NCI-H2227 treated with DMSO at 0.1 percent for 48 hours (cell line): ENCODE results near the gene RSPH1.

Experiments
- DNase-seq: peaks from one replicate; lab custom pipeline; 2025; lab: John Stamatoyannopoulos, UW

The RSPH1 gene

DNA sequence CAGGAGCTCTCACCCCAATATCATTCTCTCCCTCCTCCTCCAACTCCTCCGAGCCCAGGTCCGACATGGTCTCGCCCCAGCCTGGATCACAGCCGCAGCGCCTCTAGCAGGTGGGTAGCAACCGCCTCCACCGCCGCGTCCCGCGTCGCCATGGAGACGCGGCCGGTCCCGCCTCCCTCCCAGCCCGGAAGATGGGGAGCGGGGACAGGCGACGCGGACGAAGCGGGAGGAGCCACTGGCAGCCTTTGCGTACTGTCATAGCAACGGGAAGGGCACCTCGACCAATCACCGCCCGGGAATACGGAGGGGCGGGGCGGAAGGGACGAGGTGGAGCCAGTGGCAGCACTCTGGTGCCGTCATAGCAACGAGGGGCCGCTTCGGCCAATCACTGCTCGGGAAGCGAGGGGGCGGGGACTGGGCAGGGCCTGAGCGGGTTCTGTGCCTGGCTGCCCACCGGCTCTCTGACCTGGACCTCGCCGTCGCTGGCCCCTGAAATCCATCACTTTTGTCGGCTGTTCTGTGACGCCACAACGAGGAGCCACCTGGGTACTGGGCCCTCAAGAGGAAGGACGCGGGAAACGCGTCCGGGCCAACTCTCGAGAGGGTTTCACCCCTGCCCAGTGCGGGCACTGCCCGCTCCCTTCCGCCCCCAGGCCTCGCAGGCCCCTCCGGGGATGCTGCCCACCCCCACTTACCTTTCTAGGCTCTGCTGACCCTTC, at the start of gene RSPH1:
RSPH1 (minus strand) TSS at position 105 of the 719 bp plus-strand sequence; CDS start at position 67, 38 bp downstream.
- DNase-seq: peak; percentile 99

DNA sequence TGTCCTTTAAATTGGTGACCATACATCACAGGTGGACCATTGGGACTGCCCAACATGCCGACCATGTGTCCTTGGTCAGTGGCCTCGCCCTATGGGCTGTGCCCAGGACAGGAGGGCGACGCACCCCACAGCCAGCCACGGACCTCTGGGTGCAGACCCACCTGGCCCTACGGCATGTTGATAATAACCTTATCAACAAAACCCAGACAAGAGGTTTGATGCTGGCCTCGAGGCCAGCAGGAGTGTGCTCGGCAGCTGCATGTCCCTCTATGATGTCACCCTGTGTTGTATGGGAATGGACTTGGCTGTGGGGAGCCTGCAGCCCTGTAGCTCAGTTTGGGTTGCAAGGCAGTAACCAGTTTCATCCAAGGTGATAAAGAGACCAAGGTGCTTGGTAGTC, 49.7 kb upstream of the RSPH1 start:
- DNase-seq: no peak

DNA sequence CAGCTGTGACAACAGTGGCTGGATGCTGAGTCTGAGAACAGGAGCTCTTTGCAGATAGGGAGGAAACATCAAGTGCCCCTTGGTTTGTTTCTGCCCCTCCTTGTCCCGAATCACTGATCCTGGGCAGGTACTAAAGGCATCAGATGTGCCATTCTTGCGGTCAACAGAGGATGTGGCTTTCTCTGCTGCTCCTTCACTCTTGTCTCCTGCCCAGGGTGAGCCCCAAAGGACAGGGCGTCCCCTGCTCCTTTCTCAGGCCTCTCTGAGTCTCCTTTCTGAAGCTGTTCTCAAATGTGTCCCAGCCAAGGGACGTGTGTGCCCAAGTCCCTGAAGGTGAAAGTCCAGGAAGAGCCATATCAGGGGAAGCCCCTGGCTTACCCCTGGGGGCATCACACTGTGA, 49.3 kb upstream of the RSPH1 start:
- no peak for DNase-seq

DNA sequence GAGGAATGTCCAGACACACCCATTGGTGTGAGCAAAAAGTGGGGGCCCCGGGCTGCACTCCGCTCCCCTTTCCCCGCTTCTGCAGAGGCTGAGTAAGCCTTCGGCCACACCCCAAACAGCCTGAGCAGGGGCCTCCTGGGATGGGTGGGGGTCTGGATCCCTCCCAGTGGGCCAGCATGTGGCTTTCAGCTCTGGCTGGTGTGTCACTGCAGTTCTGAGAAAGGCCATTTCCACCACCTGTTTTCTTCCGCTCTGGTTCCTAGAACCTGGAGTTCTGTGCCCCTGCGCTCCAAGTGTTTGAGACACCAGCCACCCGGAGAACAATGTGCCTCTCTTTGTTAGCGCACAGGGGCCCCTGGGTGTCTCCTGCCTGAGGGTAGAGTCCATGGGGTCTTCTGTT, 48.5 kb upstream of the RSPH1 start:
- DNase-seq: no peak

DNA sequence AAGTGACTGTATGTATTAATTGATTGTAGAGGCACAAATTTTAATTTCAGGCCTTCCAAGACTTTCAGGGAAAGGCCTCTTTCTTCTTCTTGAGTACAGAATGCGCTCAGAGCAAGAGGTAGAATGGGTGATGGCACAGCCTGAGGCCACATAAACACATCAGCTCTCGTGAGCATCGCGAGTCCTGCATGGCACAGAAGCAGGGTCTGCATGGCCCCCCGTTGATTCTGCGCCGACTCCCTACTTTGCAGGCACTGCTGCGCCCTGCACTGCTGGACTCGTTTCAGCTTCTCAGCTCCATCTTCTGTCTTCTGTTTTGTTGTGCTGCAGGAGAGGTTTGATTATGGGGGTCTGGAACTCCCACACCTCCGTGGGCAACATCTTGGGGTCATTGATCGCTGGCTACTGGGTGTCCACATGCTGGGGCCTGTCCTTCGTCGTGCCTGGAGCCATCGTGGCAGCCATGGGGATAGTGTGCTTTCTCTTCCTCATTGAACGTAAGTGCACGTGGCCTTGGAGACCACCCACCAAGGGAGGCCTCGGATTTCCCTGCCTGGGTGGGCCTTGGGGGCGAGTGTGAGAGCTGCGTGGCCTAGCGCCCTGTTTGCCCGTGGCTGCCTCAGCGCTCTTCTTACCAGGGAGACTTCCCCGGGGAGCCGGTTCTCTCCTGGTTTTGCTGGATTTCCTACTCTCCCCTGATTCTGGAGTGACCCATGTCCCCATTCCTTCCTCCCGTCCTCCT, 47.3 kb upstream of the RSPH1 start:
- no peak for DNase-seq

DNA sequence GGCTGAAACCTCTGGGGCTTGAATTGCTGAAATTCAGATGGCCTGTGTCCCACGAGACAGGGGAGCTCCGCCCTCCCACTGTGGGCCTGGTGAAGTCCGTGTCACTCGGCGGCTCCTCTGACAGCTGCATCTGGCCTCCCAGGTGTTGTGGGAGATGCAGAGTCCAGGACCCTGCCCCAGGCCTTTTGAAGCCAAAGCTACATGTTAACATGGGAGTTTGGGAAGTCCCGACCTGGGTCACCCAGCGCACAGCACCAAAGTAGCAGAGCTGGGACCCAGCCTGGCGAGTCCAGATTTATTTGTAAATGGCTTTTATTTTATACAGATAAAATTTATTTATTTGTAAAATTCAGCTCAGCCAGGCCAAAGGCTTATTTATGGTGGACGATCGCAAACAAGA, 46.6 kb upstream of the RSPH1 start:
- DNase-seq: no peak

DNA sequence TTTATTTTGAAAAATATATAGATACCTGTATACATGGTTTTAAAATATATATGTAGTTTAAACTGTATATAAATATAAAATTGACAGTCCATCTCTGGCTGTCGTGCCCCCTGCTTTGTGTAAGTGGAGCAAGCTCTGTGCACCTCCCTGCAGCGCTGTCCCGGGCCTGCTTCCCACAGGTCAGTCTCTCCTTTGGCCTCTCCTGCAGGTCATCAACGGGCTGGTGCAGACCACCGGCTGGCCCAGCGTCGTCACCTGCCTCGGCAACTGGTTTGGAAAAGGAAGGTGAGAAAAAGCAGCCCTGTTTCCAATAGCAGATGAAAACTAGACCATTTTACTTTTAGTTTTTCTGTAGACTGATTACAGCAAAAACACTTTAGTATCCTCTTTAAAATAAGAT, 46.2 kb upstream of the RSPH1 start:
- no peak for DNase-seq

DNA sequence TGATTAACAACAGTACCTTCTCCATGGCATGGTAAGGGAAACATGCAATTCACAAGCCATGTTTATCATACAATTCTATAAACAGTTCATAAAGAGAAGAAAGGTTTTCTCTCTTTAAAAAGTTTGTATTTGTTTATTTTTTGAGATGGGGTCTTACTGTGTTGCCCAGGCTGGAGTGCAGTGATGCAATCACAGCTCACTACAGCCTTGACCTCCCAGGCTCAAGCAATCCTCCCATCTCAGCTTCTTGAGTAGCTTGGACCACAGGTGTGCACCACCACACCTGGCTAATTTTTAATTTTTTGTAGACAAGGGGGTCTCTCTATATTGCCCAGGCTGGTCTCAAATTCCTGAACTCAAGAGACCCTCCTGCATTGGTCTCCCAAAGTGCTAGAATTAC, 45.6 kb upstream of the RSPH1 start:
- no peak for DNase-seq

DNA sequence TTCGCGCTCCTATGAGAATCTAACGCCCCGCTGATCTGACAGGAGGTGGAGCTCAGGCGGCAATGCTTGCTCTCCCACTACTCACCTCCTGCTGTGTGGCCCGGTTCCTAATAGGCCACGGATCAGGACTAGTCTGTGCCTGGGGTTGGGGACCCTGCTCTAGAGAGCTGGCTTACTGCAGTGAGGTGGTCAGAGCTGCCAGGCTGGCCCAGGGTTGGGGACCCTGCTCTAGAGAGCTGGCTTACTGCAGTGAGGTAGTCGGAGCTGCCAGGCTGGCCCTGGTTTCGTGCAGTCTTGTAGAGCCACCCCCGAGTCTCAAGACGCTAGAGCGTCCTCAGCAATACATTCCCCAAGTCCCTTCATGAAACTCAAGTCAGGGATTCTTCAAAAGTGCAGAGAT, 45.1 kb upstream of the RSPH1 start:
- DNase-seq: no peak

DNA sequence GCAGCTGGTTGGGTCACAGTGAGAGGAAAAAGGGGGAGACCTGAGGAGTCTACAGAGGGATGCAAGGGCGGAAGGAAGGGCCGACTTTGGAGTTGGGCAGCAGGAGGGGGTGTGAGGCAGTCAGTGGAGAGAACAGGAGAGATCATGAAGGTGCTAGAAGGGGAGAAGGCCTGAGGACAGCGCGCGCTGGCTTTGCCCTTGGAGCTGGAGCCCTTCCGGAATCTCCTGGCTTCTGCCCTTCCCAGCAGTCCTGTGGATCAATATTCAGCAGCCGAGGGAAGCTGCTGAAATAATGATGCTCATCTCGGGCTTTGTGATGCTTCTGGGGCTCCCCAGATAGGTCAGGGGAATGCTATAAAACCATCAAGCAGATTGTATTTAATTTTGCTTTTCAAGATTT, 44.4 kb upstream of the RSPH1 start:
- no peak for DNase-seq

DNA sequence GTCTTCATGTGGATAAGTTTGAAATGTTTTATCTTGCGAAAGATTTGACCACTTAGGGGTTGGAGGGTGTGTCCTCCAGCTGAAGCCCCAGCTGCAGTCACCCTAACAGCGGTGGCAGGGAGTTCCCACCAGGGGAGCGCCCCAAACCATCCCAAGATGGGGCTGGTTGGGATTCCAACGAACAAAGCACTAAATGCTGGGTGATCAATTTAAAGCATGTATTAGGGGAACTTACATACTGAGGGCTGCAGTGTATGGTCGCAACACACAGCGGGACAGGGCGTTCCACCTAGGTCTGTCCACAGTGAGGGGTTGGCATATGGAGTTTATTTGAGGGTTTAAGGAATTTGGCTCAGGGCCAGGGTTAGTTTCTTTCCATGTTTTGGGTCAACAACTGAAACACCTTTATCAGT, 43.9 kb upstream of the RSPH1 start:
- no peak for DNase-seq

DNA sequence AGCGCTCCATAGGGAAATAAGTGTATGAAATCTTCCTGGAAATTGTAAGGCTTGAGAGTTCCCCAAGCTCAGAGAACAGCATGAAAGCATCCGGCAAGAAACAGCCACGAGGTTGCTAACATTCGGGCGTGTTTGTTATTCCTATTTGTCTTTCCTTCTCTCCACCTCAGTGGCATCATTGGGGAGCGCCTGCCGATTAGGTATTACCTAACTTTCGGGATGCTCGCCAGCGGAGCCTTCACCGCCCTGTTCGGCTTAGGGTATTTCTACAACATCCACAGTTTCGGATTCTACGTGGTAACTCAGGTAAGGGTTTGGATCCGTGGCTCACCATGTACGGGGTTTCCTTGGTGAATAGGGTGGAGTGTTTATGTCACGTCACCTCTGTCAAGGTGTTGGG, 43.3 kb upstream of the RSPH1 start:
- no peak for DNase-seq

DNA sequence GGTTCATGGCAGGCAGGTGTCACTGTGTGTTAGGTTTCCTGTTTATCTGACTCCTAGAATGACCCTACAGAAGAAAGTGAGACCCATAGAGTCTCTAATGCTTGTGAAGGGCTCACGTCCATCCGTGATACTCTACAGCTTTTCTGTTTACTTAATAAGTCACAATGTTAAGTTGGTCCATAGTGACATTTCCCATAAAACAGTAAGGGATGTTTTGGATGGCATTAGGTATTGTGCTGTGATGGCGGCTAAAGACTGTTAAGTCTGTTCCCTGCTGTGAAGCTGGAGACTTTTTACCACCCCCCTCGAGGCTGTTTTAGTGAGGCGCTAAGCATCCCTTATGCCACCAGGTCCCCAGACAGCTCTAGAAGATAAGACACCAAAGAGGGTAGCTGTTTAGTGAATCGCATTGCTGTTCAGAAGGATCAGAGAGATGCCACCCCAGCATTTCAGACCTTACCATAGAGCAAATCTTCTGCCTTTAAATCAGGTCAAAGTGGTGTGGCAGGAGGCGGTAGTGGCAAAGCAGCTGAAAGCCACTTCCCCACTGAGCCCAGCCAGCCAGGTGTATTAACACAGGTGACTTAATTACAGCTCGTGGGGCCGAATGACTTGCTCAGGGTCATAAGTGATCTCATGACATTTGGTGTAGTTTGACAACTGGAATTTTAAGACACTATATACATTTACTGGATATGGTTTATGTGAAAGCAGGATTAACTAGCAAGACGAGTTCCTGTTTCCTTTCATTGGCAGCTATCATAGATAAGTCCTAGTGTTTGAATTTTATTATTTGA, 42.7 kb upstream of the RSPH1 start:
- DNase-seq: no peak

DNA sequence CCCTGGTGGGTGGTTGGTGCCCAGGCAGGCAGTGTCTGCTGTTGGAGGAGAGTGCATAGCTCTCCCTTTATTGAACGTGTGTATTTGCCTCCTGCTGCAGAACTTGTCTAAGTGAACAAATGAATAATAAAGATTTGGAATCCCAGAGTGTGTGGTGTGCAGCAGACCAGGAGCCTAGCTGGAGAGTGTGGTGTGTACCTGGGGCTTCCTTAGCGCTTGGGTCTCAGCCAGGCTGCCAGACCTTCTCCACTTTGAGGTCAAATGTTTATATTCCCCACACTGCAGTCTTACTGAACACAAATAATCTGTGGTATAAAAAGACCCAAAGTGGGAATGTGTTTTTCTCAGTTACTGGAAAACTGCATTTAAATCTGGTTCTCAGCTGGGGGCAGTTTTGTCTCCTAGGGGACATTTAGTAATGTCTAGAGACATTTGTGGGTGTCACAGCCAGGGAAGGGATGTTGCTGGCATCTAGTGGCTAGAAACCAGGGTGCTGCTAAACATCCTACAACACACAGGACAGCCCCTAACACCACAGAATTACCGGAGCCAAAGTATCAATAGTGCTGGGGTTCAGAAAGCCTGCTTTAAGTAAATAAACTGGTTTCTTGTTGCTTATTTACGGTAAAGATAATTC, 41.2 kb upstream of the RSPH1 start:
- DNase-seq: no peak

DNA sequence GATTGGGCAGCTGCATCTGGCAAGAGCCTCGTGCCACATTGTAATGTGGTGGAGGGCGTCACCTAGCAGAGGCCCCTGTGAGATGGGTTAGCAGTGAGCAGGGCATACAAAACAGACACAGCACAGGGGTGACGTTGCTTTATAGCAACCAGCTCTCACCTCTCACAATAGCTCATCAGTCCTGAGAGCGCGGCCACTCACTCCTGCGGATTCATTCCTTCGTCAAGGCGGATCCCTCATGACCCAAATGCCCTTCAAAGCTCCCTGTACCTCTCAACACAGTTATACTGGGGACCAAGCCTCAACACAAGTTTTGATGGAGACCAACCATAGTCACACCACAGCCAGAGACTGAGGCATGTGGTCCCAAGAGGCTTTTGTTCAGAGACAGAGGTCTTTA, 40.6 kb upstream of the RSPH1 start:
- no peak for DNase-seq

DNA sequence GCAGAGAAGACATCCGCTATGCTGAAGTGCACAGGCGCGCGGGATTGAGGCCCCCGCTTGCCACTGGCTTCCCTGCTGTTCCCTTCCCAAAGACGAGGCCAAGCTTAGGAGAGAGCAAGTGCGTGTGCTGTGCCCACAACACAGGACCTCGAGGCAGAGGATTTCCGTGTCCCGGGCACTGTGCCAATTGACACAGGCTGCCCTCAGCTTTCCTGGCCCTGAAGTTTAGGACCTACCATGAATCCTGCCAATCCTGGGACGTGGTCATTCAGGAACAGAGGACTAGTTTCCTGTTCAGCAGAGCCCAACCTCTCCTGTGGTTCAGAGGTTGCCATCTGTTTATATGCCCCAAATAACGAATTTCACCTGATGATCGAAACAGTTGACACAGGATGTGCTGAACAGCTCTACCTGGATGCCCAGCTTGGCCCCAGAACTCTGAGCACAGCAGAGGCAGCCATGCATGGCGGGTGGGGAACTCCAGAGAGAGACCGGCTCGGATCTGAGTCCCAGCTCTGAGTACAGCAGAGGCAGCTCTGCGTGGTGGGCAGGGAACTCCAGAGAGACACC, 39.7 kb upstream of the RSPH1 start:
- DNase-seq: no peak

DNA sequence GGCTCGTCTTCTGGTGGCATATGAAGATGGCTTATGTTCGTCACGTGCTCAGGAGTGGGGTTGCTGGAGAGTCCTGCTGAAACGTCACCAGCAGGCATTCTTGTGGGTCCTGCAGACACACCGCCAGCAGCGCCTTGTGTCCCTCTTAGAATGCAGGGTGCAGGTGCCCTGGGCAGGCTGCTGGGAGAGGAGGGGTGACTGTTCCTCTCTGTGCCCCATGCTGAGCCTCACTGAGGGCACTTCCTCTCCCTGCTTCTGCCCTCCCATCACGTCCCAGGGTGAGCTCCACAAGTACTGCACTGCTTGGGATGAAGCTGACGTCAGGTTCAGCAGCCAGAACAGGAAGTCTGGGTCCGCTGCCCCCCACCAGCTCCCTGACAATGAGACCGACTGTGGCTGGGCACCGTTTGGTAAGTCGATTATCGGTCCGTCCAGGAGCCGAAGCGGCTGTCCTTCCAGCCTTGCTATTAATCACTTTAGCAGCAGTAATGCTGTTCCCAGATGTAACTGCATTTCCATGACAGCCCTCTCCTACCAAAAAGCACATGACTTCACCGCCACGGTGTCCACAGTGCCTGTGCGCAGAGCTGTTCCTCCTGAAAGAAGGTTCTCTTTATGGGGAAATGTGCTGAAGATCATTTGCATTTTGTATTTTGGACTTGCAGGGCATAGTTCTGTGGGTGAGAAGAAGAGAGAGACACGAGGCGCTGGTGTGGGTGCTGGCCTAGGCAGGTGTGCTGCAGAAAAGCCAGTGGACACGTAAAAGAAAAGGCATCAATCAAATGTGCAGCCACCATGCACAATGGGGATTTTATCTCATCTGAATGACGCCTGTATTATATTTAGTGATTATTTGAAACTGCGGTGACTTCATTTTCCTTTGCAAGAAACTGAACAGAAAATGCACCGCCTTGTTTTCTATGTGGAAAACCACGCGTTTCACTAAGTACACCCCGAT, 38.7 kb upstream of the RSPH1 start:
- DNase-seq: no peak

DNA sequence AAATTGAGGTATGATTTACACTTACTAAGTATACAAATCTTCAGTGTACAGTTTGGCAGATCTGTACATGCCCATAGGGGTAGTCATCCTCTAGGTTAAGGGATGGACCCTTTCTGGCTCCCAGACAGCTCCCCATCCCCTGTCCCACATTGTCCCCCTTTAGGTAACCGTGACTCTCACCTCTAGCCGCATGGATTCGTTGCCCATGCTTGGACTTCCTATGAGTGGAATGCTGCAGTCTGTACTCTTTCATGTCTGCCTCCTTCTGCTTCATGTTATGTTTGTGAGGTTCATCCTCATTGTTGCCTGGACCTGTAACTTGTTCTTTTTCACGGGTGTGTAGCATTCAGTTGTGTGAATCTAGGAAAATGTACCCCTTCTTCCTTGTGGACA, 37.9 kb upstream of the RSPH1 start:
- DNase-seq: no peak

DNA sequence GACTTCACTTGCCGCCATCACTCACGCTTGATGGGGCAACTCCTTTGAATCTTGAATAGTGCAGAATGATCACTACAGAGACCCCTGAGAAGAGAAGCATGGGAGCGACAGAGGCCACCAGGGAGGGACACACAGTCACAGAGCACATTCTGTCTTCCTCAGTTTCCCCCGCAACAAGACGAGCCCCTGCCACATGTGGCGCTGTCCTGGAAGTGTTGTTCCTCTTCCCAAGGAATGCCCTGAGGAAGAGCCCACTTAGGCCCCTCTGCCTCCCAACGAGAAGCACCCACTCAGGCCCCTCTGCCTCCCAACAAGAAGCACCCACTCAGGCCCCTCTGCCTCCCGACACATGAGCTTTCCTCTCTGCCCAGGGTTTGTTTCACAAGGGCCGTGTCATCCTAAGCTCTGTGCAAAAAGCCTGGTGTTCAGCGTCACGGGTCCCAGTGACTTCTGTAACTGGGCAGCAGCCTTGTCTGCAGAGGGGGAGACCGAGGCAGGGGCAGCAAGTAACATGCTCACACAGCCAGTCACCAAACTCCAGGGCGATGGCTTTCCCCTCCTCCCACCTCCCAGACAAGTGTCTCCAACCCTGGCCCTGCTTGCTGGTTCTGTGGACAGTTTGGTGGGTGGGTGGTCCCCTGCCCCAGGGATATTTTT, 37.4 kb upstream of the RSPH1 start:
- no peak for DNase-seq

DNA sequence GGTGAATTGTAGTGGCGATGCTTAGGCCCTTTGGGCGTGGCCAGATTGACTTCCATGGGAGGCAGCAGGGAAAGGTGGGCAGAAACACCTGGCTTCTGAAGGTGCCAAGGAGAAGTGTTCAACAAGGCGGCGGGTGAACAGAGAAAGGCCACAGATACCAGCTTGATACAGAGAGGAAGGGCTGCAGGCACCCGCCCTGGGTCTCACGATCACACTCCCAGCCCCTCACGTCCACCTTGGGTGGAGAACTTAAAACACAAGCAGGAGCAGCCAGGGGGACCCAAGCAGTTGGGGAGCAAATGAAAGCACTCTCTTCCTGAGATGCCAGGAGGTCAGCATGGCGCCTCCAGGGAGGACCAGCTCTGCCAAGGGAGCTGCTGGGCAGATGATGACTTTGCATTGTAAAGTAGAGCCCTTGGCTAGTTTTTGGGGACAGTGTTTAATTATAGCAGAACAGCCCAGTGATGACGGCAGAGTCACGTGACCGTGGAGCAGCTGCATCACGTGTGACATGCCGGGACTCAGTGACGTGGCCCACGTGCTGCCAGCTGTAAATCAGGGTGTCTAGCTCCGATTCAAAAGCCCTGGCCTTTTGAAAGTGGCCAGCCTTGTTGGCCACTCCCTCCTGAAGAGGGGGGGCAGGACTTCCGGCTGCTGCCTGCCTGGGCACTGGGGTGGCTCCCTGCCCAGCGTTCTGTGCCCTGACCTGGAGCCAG, 36.6 kb upstream of the RSPH1 start:
- no peak for DNase-seq
